ENCODE data around the gene TMPRSS3.

The TMPRSS3 gene

GRCh38 chr21:42352441-42353095 is 43.3 kb downstream of the TMPRSS3 start:
- no peak for DNase-seq (ENCODE audit: low read depth in 3 of 3, low spot score in 1 of 3)

DNA sequence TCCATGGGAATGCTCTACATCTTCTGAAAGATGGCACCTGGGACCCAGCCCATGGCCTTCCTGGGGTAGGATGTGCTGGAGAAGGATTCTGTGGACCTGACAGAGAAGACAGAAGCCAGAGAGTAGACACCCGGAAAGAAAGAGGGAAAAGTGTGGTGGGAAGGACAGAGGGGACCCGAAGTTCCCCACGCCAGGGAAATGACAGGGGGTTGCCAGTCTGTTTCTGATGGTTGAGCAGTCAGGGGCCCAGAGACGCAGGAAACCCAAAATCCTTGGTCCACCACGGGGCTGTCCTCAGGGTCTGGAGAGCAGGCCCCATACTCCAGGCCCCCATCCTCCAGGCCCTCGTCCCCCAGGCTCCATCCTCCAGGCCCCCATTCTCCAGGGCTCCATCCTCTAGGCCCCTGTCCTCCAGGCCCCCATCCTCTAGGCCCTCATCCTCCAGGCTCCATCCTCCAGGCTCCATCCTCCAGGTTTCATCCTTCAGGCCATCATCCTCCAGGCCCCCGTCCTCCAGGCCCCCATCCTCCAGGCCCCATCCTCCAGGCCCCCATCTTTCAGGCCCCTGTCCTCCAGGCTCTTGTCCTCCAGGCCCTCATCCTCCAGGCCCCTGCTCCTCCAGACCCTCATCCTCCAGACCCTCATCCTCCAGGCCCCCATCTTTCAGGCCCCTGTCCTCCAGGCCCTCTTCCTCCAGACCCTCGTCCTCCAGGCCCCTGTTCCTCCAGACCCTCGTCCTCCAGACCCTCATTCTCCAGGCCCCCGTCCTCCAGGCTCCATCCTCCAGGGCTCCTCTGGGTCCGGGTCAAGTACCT is 44.0 kb downstream of the TMPRSS3 start:
- DNase-seq (ENCODE audit: low read depth in 3 of 3, low spot score in 1 of 3) = no peak

- DNase-seq (ENCODE audit: low read depth in 3 of 3, low spot score in 1 of 3) = no peak
Observed at GRCh38 chr21:42350927-42351426, 44.9 kb downstream of the TMPRSS3 start, which contains the start of gene TFF2. Gene TFF2 (minus strand): TSS chr21:42350994. CDS start chr21:42350957, 37 bp downstream.

DNA sequence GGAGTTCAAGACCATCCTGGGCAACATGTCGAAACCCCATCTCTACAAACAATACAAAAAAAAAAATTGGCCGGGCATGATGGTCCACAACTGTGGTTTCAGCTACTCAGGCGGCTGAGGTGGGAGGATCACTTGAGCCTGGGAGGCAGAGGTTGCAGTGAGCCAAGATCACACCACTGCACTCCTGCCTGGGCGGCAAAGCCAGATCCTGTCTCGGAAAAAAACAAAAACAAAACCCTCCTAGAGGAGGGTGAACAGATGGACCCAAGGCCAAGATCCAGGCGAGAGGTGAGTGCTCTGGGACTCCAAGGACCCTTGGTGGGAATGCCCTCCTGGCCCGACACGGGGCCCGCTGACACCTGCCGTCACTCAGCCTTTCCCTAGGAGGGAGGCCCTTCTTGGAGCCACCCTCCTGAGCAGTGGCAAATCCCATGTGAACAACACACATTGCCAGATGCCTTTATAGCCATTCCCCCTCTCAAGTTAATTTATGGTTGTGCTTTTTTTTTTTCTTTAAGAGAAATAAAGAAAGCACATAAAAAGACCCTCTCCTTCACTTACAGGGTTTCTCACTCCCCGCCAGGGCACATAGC is 45.4 kb downstream of the TMPRSS3 start:
- no peak for DNase-seq (ENCODE audit: low read depth in 3 of 3, low spot score in 1 of 3)

DNA sequence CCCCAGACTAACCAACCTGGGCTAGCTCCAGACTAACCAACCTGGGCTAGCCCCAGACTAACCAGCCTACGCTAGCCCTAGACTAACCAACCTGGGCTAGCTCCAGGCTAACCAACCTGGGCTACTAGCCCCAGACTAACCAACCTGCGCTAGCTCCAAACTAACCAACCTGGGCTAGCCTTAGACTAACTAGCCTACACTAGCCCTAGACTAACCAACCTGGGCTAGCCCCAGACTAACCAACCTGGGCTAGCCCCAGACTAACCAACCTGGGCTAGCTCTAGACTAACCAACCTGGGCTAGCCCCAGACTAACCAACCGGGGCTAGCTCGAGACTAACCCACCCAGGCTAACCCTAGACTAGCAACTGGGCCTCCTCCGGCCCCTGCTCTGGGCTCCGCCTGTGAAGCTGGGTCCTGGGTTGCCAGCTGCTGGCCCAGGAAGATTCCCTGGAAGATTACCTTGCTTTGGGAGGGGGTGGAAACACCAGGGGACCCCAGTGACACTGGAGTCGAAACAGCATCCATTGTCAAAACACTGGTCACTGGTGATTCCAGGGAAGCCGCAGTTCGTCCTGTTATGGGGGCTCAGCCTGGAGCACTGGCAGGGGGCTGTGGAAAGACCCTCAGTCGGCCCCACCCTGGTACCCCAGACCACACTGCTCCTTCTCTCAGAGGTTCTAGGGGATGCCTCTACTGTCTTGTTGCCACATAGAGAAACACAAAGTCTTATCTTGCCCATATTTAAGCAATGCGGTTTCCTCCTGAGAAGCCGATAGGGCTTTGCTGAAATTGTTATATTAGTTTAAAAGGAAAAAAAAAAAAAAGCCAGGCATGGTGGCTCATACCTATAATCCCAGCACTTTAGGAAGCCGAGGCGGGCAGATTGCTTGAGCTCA is 46.2 kb downstream of the TMPRSS3 start:
- DNase-seq (ENCODE audit: low read depth in 3 of 3, low spot score in 1 of 3) = no peak

DNA sequence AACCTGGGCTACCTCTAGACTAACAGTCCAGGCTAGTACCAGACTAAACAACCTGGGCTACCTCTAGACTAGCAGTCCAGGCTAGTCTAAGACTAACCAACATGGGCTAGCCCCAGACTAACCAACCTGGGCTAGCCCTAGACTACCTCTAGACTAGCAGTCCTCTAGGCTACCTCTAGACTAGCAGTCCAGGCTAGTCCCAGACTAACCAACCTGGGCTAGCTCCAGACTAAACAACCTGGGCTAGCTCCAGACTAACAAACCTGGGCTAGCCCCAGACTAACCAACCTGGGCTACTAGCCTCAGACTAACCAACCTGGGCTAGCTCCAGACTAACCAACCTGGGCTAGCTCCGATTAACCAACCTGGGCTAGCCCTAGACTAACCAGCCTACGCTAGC is 47.1 kb downstream of the TMPRSS3 start:
- DNase-seq (ENCODE audit: low read depth in 3 of 3, low spot score in 1 of 3) = no peak

DNA sequence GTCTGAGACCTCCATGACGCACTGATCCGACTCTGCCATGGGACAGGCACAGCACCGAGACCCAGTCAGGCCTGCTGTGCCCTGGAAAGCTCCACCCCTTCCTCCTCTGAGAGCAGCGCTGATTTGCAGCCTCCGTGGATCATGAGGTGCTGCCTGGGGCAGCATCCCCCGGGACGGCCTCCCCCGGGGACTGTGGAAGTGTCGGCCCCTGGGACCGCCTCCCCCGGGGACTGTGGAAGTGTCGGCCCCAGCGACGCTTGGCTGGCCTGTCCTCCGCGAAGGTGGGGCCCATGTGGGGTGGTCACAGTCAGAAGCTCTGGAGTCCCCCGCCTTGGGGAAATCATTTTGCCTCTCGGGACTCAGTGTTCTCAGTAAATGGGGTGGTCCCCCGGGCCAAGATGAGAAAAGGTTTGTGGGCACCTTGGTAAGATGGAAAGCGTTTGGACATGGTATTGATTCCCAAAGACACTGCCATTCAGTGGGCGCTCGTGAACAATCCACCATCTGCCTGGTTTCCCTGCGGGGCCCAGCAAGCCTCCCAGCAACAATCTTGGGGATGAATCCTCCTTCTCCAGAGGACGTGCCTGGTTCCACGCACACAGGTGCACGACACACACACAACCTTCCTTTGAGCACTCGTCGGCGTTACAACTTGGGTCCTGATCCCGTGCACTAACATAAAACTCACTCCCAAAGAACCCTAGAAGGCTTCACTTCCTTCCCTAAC is 48.1 kb downstream of the TMPRSS3 start:
- no peak for DNase-seq (ENCODE audit: low read depth in 3 of 3, low spot score in 1 of 3)

- no peak for DNase-seq (ENCODE audit: low read depth in 3 of 3, low spot score in 1 of 3)
Observed at GRCh38 chr21:42346866-42347600, 48.8 kb downstream of the TMPRSS3 start.

DNA sequence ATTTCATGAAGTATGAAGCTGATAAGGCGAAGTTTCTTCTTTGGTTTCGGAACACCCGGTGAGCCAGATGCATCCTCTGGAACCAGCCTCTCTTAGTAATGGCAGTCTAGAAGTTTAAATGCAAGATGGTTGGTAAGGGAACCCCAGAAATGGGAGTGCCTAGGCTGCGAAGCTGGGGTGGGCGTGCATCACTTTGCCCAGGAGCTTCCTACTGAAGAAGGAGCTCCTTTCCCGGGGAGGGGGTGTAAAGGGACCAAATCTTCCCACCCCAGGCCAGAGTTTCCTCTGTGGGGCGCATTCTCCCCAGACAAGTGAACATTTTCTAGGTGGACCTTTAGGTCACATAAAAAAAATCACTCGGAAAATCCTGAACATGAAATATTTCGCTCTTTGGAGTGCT is 49.4 kb downstream of the TMPRSS3 start:
- no peak for DNase-seq (ENCODE audit: low read depth in 3 of 3, low spot score in 1 of 3)

GRCh38 chr21:42344631-42345030 is 51.2 kb downstream of the TMPRSS3 start:
- no peak for DNase-seq (ENCODE audit: low read depth in 3 of 3, low spot score in 1 of 3)

- DNase-seq (ENCODE audit: low read depth in 3 of 3, low spot score in 1 of 3) = no peak
Observed at GRCh38 chr21:42343963-42344510, 51.8 kb downstream of the TMPRSS3 start.

GRCh38 chr21:42343556-42343955 is 52.3 kb downstream of the TMPRSS3 start:
- DNase-seq (ENCODE audit: low read depth in 3 of 3, low spot score in 1 of 3) = no peak

DNA sequence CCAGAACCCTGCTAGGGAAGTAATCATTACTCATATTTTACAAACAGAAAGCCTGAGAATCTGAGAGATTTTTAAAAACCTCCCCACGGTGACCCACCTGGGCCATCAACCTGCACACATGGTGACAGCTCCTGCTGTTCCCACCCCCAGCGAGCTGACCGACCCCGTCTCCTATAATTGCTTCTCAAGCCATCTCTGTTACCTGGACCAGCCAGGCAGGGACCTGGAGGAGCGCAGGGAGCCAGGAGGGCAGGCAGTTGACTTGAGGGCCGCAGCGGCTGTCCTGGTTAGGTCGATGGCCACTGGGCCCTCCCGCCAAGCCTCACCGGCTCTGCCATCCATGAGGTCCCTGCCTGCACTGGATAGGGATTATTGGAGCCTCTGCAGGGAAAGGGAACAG is 52.8 kb downstream of the TMPRSS3 start:
- no peak for DNase-seq (ENCODE audit: low read depth in 3 of 3, low spot score in 1 of 3)

- no peak for DNase-seq (ENCODE audit: low read depth in 3 of 3, low spot score in 1 of 3)
Observed at GRCh38 chr21:42341776-42342542, 53.9 kb downstream of the TMPRSS3 start.

DNA sequence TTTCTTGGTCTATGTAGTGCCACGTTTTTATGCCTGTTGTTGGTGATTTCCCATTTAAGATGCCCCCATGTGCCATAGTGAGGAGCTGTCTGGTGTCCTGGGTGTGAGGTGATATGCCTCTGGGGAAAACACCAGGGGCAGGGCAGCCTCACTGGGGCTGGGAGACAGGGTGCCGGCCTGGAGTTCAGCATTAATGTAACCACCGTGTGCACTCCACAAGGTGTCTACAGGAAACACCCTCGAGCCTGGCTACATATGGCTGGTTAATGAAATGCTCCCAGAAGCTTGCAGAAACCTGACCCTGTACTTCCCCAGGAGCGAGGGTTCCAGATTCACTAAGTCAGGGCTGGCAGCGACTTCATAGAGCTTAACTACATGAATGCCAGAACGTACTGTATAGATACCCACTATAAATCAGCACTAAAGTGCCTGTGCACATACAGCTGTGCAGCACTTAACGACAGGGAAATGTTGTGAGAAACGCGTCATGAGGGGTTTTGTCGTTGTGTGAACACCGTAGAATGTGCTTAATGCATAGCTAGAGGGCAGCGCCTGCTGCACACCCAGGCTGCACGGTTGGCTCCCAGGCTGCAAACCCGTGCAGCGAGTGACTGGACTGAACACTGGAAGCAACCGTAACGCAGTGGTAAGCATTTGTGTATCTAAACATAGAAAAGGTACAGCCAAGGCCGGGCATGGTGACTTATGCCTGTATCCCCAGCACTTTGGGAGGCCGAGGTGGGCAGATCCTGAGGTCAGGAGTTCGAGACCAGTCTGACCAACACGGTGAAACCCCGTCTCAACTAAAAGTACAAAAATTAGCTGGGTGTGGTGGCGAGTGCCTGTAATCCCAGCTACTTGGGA is 55.4 kb downstream of the TMPRSS3 start:
- DNase-seq (ENCODE audit: low read depth in 3 of 3, low spot score in 1 of 3) = no peak

- no peak for DNase-seq (ENCODE audit: low read depth in 3 of 3, low spot score in 1 of 3)
Observed at GRCh38 chr21:42338729-42339715, 56.8 kb downstream of the TMPRSS3 start.
